Activated T-helper 2 cell treated with anti-CD3 and anti-CD28 coated beads, Interferon-gamma antibody, Interleukin-2, Interleukin-4, amounts not matched to agents 10 μg/mL and 5 μg/mL and 100 μg/mL, durations not matched to agents 14 hours and 24 hours and 36 hours (primary cell): ENCODE data around the gene IGFBP7. TPM values are rescaled to one million over a fixed set of nuclear protein-coding genes. Genes with fewer than 3 reads are reported as not detected.
"Not testable (repeated sequence)": the region's sequence is repeated elsewhere in the genome, so short reads cannot be mapped to it uniquely, and the experiment has no call there.

Experiments
- DNase-seq: peaks from one replicate; pipeline ENCODE4 v3.0.0; 2021; ENCODE audit warnings: low spot score
- H3K27ac Mint-ChIP-seq: one replicate; pipeline ENCODE4 v1.8.0; 2021; ENCODE audit warnings: mixed read lengths
- H3K27me3 Mint-ChIP-seq: one replicate; pipeline ENCODE4 v1.8.0; 2021; ENCODE audit warnings: low read depth, mixed read lengths
- H3K36me3 Mint-ChIP-seq: one replicate; pipeline ENCODE4 v1.8.0; 2021; ENCODE audit warnings: low read depth, mixed read lengths
- H3K4me1 Mint-ChIP-seq: one replicate; pipeline ENCODE4 v1.8.0; 2021; ENCODE audit warnings: low read depth, mixed read lengths
- H3K4me3 Mint-ChIP-seq: one replicate; pipeline ENCODE4 v1.8.0; 2021; ENCODE audit warnings: low read depth, mild to moderate bottlenecking, moderate library complexity, mixed read lengths
- H3K9me3 Mint-ChIP-seq: one replicate; pipeline ENCODE4 v1.8.0; 2021; ENCODE audit warnings: mixed read lengths
- intact Hi-C: fragments of 100-400 bp; cut with micrococcal nuclease; formaldehyde crosslinking; loops from one replicate; pipeline ENCODE4 v1.15.1; 2023
- total RNA-seq: library from RNA; stranded (reverse); gene quantifications from 2 replicates; pipeline ENCODE4 v1.2.3, GENCODE V29; 2022

Gene IGFBP7
- total RNA-seq, 1 donor from 2014 or later: not detected

- Mint-ChIP-seq H3K36me3 (no peaks in the 10 kb centered on the region), H3K27ac (no peak overlapping the region), H3K27me3 (peaks cover 5% of the 10 kb centered on the region), H3K9me3 (no peaks in the 10 kb centered on the region), H3K4me3 (no peak overlapping the region), H3K4me1 (no peaks in the 10 kb centered on the region)
- DNase-seq: no peak
- intact Hi-C loops: no loop called here
Measured at GRCh38 chr4:57073559-57073958, 36.6 kb downstream of the IGFBP7 start.

- H3K27me3 Mint-ChIP-seq: peaks cover 8% of the 10 kb centered on the region
- no peaks in the 10 kb centered on the region for H3K9me3 Mint-ChIP-seq
- no peak overlapping the region for H3K27ac Mint-ChIP-seq
- H3K36me3 Mint-ChIP-seq: no peaks in the 10 kb centered on the region
- H3K4me1 Mint-ChIP-seq: no peaks in the 10 kb centered on the region
- no peak for DNase-seq
- H3K4me3 Mint-ChIP-seq: no peak overlapping the region
- intact Hi-C loops: no loop called here
Measured at GRCh38 chr4:57071326-57071725, 38.9 kb downstream of the IGFBP7 start.

- Mint-ChIP-seq H3K9me3 (no peaks in the 10 kb centered on the region), H3K4me1 (no peaks in the 10 kb centered on the region), H3K36me3 (no peaks in the 10 kb centered on the region), H3K4me3 (no peak overlapping the region), H3K27ac (no peak overlapping the region), H3K27me3 (peaks cover 8% of the 10 kb centered on the region)
- no peak for DNase-seq
- intact Hi-C loops: no loop called here
Measured at GRCh38 chr4:57070461-57070860, 39.7 kb downstream of the IGFBP7 start.

DNA sequence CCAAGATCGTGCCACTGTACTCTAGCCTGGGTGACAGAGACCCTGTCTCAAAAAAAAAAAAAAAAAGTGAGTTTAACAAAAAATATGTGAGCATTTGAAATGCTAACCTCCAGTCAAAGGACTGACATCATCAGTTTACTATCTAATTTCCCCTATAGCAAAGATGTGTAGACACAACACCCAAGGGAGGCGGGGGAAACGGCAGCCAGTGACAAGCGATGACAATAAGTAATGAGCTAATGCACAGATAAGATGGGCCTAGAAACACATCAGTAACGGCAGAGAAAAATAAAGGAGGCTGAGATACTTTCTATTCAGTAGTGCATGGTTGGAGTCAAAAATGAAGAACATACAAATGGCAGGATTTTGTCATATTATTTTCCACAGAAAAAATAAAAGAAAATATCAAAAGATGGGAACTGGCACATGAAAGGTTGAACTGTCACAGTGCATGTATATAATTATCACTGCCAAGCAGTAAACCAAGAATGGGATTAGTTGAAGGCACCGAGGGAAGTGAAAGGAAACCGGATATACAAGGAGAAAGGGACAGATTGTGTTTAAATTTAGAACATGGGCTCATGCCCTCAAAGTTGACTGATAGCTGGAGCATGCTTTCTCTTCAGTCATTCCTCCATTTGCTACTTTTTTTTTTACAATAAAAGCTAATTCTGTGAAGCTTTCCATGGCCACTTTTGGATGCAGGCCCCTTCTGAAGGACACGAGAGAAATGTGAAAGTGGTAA is 41.8 kb downstream of the IGFBP7 start:
- Mint-ChIP-seq H3K4me3 (no peak overlapping the region), H3K9me3 (no peaks in the 10 kb centered on the region), H3K36me3 (no peaks in the 10 kb centered on the region), H3K4me1 (no peaks in the 10 kb centered on the region), H3K27me3 (peaks cover 8% of the 10 kb centered on the region), H3K27ac (no peak overlapping the region)
- DNase-seq: no peak
- intact Hi-C loops: no loop called here

GRCh38 chr4:57065730-57066482 is 44.3 kb downstream of the IGFBP7 start:
- Mint-ChIP-seq H3K27me3 (peaks cover 10% of the 10 kb centered on the region), H3K4me3 (no peak overlapping the region), H3K27ac (no peak overlapping the region), H3K4me1 (no peaks in the 10 kb centered on the region), H3K9me3 (no peaks in the 10 kb centered on the region), H3K36me3 (no peaks in the 10 kb centered on the region)
- intact Hi-C loops: no loop called here
- no peak for DNase-seq

- H3K27ac Mint-ChIP-seq: no peak overlapping the region
- intact Hi-C loops: no loop called here
- H3K4me3 Mint-ChIP-seq: no peak overlapping the region
- H3K36me3 Mint-ChIP-seq: no peaks in the 10 kb centered on the region
- no peaks in the 10 kb centered on the region for H3K4me1 Mint-ChIP-seq
- H3K27me3 Mint-ChIP-seq: peaks cover 8% of the 10 kb centered on the region
- DNase-seq: no peak
- no peaks in the 10 kb centered on the region for H3K9me3 Mint-ChIP-seq
Measured at GRCh38 chr4:57064811-57065711, 45.1 kb downstream of the IGFBP7 start.

DNA sequence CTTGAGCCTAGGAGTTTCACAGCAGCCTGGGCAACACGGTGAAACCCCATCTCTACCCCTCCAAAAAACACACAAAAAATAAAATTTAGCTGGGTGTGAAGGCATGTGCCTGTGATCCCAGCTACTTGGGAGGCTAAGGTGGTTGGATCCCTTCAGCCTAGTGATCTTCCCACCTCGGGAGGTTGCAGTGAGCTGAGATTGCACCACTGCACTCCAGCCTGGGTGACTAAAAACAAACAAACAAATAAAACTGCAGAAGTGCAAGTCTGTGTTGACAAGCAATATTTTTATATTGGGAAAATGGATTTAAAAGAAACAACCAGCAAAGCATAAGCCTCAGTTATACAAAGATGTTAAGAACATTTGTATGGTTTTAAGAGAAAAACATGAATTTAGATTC is 46.1 kb downstream of the IGFBP7 start:
- no peaks in the 10 kb centered on the region for H3K9me3 Mint-ChIP-seq

DNA sequence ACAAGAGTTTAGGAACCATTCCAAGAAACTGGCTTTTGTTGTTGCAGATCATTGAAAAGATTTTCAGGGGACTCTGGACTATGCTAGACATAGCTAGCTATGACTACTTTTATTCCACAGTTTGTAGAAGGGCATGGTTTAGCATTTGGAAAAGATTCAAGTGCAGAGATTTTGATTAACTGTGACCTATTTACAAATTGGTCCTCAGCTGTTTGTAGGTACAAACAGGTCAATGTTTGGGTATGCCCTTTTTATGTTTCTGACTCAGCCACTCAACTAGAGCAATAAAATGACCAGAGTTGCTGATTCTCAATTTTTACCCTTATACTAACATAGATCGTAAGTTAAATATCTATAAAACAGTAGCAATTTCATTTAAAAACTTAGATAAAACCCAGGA is 46.7 kb downstream of the IGFBP7 start:
- intact Hi-C loops: no loop called here
- Mint-ChIP-seq H3K27me3 (peaks cover 9% of the 10 kb centered on the region), H3K27ac (no peak overlapping the region), H3K36me3 (no peaks in the 10 kb centered on the region), H3K4me3 (no peak overlapping the region), H3K4me1 (no peaks in the 10 kb centered on the region), H3K9me3 (no peaks in the 10 kb centered on the region)
- DNase-seq: no peak

More for the DNA sequence above, 46.1 kb downstream of the IGFBP7 start:
- Mint-ChIP-seq H3K27me3 (peaks cover 9% of the 10 kb centered on the region), H3K36me3 (no peaks in the 10 kb centered on the region), H3K4me1 (no peaks in the 10 kb centered on the region), H3K27ac (no peak overlapping the region), H3K4me3 (no peak overlapping the region)
- DNase-seq: no peak
- intact Hi-C loops: no loop called here

DNA sequence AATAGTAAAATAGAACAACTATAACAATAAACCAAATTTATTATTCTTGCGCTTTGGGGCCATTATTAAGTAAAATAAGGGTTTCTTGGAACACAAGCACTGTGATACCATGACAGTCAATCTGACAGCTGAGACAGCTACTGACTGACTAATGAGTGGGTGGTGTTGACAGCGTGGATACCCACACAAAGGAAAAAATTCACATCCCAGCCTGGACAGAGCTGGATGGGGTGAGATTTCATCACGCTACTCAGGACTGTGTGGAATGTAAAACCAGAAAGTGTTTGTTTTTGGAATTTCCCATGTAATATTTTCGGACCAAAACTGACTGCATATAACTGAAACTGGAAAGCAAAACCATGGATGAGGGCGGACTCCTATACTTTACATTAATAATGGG is 48.8 kb downstream of the IGFBP7 start:
- Mint-ChIP-seq H3K27me3 (peaks cover 15% of the 10 kb centered on the region), H3K27ac (no peak overlapping the region), H3K4me1 (no peaks in the 10 kb centered on the region), H3K4me3 (no peak overlapping the region), H3K36me3 (no peaks in the 10 kb centered on the region), H3K9me3 (no peaks in the 10 kb centered on the region)
- DNase-seq: no peak
- intact Hi-C loops: no loop called here

DNA sequence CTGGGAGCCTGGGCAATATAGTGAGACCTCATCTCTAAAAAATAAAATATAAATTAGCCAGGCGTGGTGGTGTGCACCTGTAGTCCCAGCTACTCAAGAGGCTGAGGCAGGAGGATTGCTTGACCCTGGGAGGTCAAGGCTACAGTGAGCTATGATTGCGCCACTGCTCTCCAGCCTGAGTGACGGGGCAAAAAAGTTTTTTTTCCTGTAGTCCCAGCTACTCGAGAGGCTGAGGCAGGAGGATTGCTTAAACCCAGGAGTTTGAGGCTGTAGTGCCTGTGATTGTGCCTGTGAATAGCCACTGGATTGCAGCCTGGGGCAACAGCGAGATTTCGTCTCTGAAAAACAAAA is 49.5 kb downstream of the IGFBP7 start:
- H3K9me3 Mint-ChIP-seq, intact Hi-C loops, H3K27ac Mint-ChIP-seq, H3K4me1 Mint-ChIP-seq, H3K4me3 Mint-ChIP-seq, DNase-seq, H3K36me3 Mint-ChIP-seq: not testable (repeated sequence)
- peaks cover 15% of the 10 kb centered on the region for H3K27me3 Mint-ChIP-seq

DNA sequence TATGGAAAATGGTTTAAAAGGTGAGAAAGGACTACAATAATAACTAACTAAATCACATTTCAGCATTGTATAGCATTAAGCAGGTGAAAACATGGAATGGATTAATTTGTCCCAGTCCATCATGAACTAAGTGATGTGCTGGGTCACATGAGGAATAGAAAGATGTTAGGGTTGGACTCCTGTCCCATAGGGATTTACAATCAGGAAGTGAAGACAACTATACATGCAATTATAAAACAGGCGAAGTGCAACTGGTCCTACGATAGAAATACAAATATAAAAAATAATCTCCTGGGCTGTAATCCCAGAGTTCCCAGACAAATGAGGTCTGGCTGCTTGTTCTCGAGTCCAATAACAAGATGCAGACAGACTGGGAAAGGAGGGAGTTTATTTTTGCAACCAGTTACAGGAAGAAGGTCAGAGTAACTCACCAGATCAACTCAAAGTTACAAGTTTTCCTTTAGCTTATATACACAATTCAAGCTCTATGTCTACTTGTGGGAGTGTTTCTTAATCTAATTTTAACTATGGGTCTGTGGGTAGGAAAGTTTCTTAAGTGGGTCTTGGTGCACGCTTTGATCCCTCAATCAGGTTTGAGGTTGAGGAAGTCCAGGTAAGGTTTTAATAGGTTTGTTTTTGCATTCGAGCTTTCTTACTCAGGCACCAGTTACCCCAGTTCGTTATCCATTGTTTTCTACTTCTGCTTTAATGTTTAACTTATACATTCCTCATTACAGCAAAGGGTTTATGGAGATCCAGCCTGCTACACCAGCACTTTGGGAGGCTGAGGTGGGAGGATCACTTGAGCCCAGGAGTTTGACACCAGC is 50.1 kb downstream of the IGFBP7 start:
- Mint-ChIP-seq H3K27ac (no peak overlapping the region), H3K27me3 (peaks cover 15% of the 10 kb centered on the region), H3K36me3 (no peaks in the 10 kb centered on the region), H3K4me1 (no peaks in the 10 kb centered on the region), H3K9me3 (no peaks in the 10 kb centered on the region), H3K4me3 (no peak overlapping the region)
- intact Hi-C loops: no loop called here
- no peak for DNase-seq

DNA sequence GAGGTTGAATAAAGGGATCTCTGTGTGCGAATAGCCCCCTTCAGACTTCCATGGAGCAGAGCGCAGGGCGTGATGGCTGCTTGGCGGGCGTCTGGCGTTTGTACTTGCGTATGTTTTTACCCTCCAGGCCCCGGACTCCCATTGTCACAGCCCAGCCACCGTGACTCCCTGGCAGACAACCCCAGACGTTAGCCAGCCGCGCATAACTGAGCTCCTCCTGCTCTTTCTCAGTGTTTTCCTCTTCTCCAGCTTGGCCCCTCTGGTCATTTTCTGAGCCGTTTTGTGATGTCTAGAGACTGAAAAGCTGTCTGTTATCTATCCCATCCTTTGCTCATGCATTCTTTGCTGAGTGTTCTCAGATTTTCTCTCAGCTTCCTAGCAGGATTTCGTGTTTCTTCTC is 54.3 kb downstream of the IGFBP7 start:
- no peaks in the 10 kb centered on the region for H3K4me1 Mint-ChIP-seq
- intact Hi-C loops: no loop called here
- H3K27me3 Mint-ChIP-seq: peaks cover 13% of the 10 kb centered on the region
- DNase-seq: no peak
- H3K9me3 Mint-ChIP-seq: no peaks in the 10 kb centered on the region
- H3K4me3 Mint-ChIP-seq: no peak overlapping the region
- H3K27ac Mint-ChIP-seq: no peak overlapping the region
- no peaks in the 10 kb centered on the region for H3K36me3 Mint-ChIP-seq
